ENCODE results near the gene KAT2A. TPM values are rescaled to one million over a fixed set of nuclear protein-coding genes. Genes with fewer than 3 reads are reported as not detected.
A peak's percentile ranks its signal among the peaks of the same experiment; 100 is the strongest.

The KAT2A gene
- total RNA-seq, 1 experiment from 2014 or later, result 41.2 TPM

GRCh38 chr17:42120161-42120769, 902 bp downstream of the KAT2A start:
- ChIA-PET POLR2A (no interaction called here), CTCF (interaction anchor here (0.7 to 1.7 kb wide), 5 partner anchors 19 to 407 kb away, joined by 3 to 5 read pairs (median 3); partner anchors contain the start of gene NKIRAS2), RAD21 (ENCODE audit: low non-redundant PET in 1 of 2, low total read pairs in 2 of 2, uncharacterized antibody in 2 of 2, unreplicated experiment in 2 of 2) (interaction anchor here (0.6 to 0.7 kb wide), 3 partner anchors 8 to 383 kb away, joined by 3 to 6 read pairs (median 3); partner anchors contain the start of gene DHX58 (in 1 of the 2))
- Histone ChIP-seq H3K9me2 (ENCODE audit: insufficient read depth) (no peaks in the 10 kb centered on the region), H3K27me3 (ENCODE audit: insufficient read depth, low read length) (no peaks in the 10 kb centered on the region), H3K36me3 (ENCODE audit: control insufficient read depth in 1 of 2, insufficient read depth in 2 of 2, low read length in 2 of 2) (peaks cover 3 to 17% of the 10 kb centered on the region in 2 experiments; a peak in 3 of 4 replicates), H3K4me3 (replicated peaks in 1 of 2; ENCODE audit: low read depth in 1 of 2, low read length in 2 of 2) (peak overlapping the region; percentile 55 to 68), H2AFZ (ENCODE audit: low read depth, low read length, poor library complexity, severe bottlenecking) (no peak overlapping the region), H4K20me1 (ENCODE audit: insufficient read depth) (no peaks in the 10 kb centered on the region), H3K4me2 (ENCODE audit: low read length) (peak overlapping the region; percentile 94), H3K27ac (ENCODE audit: low read depth, low read length) (peak overlapping the region; percentile 33; the same call in 1 of the 2 replicates), H3K9ac (ENCODE audit: low read length) (peak overlapping the region; percentile 87), H3K79me2 (ENCODE audit: insufficient read depth, low read length) (no peaks in the 10 kb centered on the region), H3K4me1 (ENCODE audit: control insufficient read depth in 1 of 2, insufficient read depth in 2 of 2, low read length in 2 of 2) (peaks cover 5 to 24% of the 10 kb centered on the region in 2 experiments; a peak in 3 of 4 replicates), H3K9me3 (ENCODE audit: control insufficient read depth in 1 of 2, insufficient read depth in 1 of 2, low read depth in 1 of 2, low read length in 2 of 2) (no peaks in the 10 kb centered on the region)
- intact Hi-C loops (cut with micrococcal nuclease), result no loop called here
- BruUV-seq (replicated peaks), result TSS peak; percentile 57
- DNase-seq (ENCODE audit: low read depth, low spot score) (no peak), ATAC-seq (peak; percentile 3; the same call in 1 of the 2 replicates)
- TF ChIP-seq SIN3A (IDR thresholded peaks at IDR 0.05; ENCODE audit: low read depth) (no peak), TCF7L2 (IDR thresholded peaks at IDR 0.05; ENCODE audit: borderline replicate concordance, extremely low read depth, insufficient read depth, insufficient read length) (no peak), RAD21 (IDR thresholded peaks at IDR 0.05; ENCODE audit: low read depth) (no peak), SRF (IDR thresholded peaks at IDR 0.05; ENCODE audit: low read depth) (no peak), ELF1 (IDR thresholded peaks at IDR 0.05; ENCODE audit: borderline replicate concordance, low read depth) (no peak), EGR1 (IDR thresholded peaks at IDR 0.05; ENCODE audit: low read depth) (no peak), EZH2phosphoT487 (IDR thresholded peaks at IDR 0.05; ENCODE audit: borderline replicate concordance) (no peak), CEBPB (IDR thresholded peaks at IDR 0.05; ENCODE audit: low read depth) (no peak), EZH2 (IDR thresholded peaks at IDR 0.05) (no peak), CTCF (IDR thresholded peaks at IDR 0.05 in 2 of 3, conservative IDR thresholded peaks at IDR 0.05 in 1 of 3; ENCODE audit: borderline replicate concordance in 1 of 3, insufficient read depth in 1 of 3, low read depth in 2 of 3, low read length in 2 of 3) (no peak), ZBTB33 (IDR thresholded peaks at IDR 0.05; ENCODE audit: extremely low read depth, insufficient replicate concordance, low read length) (no peak), MAX (IDR thresholded peaks at IDR 0.05) (no peak), ZNF274 (IDR thresholded peaks at IDR 0.05; ENCODE audit: low read depth, low read length) (no peak), YY1 (IDR thresholded peaks at IDR 0.05; ENCODE audit: extremely low read depth, insufficient replicate concordance, low read depth, low read length) (no peak), FOSL1 (IDR thresholded peaks at IDR 0.05; ENCODE audit: low read depth) (no peak), SP1 (IDR thresholded peaks at IDR 0.05; ENCODE audit: low read depth) (no peak), POLR2A (IDR thresholded peaks at IDR 0.05; ENCODE audit: borderline replicate concordance, extremely low read depth, insufficient read depth, insufficient read length) (no peak), ZFX (IDR thresholded peaks at IDR 0.05) (no peak), JUND (IDR thresholded peaks at IDR 0.05) (no peak)
